A673 (cell line): ENCODE measurements around the gene PRPF6. TPM values are rescaled to one million over a fixed set of nuclear protein-coding genes. Genes with fewer than 3 reads are reported as not detected.
"Not testable (repeated sequence)": the region's sequence is repeated elsewhere in the genome, so short reads cannot be mapped to it uniquely, and the experiment has no call there.

Experiments
- BruUV-seq: library from RNA; stranded (reverse); fragments of 400-500 nt; replicated peaks from 2 replicates; lab custom pipeline; 2021; lab: Mats Ljungman, UMichigan
- CTCF ChIA-PET: fragments of 300-600 bp; sonication (Branson Sonifier 250); formaldehyde crosslinking; loops from one replicate; lab custom pipeline; 2022; ENCODE audit warnings: antibody characterized with exemption; lab: Charles Lee
- POLR2A ChIA-PET: fragments of 300-600 bp; sonication (Branson Sonifier 250); formaldehyde crosslinking; loops from one replicate; lab custom pipeline; 2022; ENCODE audit warnings: antibody characterized with exemption; ENCODE audit not compliant: low non-redundant PET; lab: Charles Lee
- DNase-seq: peaks from one replicate; pipeline ENCODE4 v3.0.0-alpha.2; 2015; ENCODE audit warnings: low spot score
- H3K27ac ChIP-seq: fragments of 200-600 bp; sonication (generic); 2 replicates; pipeline ENCODE4 v1.5.1; 2016; ENCODE audit warnings: mixed run types, low read depth, mild to moderate bottlenecking, mixed read lengths, antibody characterized with exemption, low read length; ENCODE audit not compliant: poor library complexity, severe bottlenecking
- H3K27me3 ChIP-seq: fragments of 200-600 bp; sonication (generic); replicated peaks from 2 replicates; pipeline ENCODE4 v1.6.1; 2017; ENCODE audit warnings: mixed run types, low read depth, mild to moderate bottlenecking, mixed read lengths, antibody characterized with exemption, low read length; ENCODE audit not compliant: insufficient read depth, poor library complexity
- H3K36me3 ChIP-seq: fragments of 200-600 bp; sonication (generic); 2 replicates; pipeline ENCODE4 v1.6.1; 2016; ENCODE audit warnings: mixed run types, mild to moderate bottlenecking, mixed read lengths, antibody characterized with exemption, low read length; ENCODE audit not compliant: insufficient read depth, poor library complexity, severe bottlenecking
- H3K4me1 ChIP-seq: fragments of 200-600 bp; sonication (generic); 2 replicates; pipeline ENCODE4 v1.6.1; 2017; ENCODE audit warnings: mixed run types, mild to moderate bottlenecking, mixed read lengths, antibody characterized with exemption, low read length; ENCODE audit not compliant: insufficient read depth, poor library complexity, severe bottlenecking
- H3K4me3 ChIP-seq: fragments of 200-600 bp; sonication (generic); 2 replicates; pipeline ENCODE4 v1.5.1; 2016; ENCODE audit warnings: low read depth, mixed run types, mild to moderate bottlenecking, mixed read lengths, low read length; ENCODE audit not compliant: poor library complexity, severe bottlenecking
- H3K9me3 ChIP-seq: fragments of 200-600 bp; sonication (generic); 2 replicates; pipeline ENCODE4 v1.6.1; 2016; ENCODE audit warnings: mixed run types, low read depth, mild to moderate bottlenecking, mixed read lengths, antibody characterized with exemption, low read length; ENCODE audit not compliant: poor library complexity, severe bottlenecking
- EZH2 ChIP-seq: fragments of 200-600 bp; sonication (generic); IDR thresholded peaks from 2 replicates; pipeline ENCODE4 v1.6.1; 2017; ENCODE audit warnings: borderline replicate concordance, low read depth, mild to moderate bottlenecking, mixed read lengths, antibody characterized with exemption, low read length; ENCODE audit not compliant: poor library complexity, severe bottlenecking
- intact Hi-C: fragments of 100-400 bp; cut with micrococcal nuclease; formaldehyde crosslinking; loops from one replicate; pipeline ENCODE4 v1.10.0; 2022; ENCODE audit not compliant: unreplicated experiment
- total RNA-seq: library from RNA; stranded (reverse); gene quantifications from 2 replicates; pipeline ENCODE4 v1.2.3, GENCODE V29; 2021
- TF ChIP-seq, protein P1 (sequence below): fragments of 300-800, 200-600 bp; sonication (generic); conservative IDR thresholded peaks from 2 replicates; pipeline ENCODE4 v1.5.1; 2017; ENCODE audit warnings: low read depth, mild to moderate bottlenecking, antibody characterized with exemption, low read length, moderate library complexity, mixed read lengths

PRPF6 gene
- total RNA-seq, 1 experiment from 2014 or later, result 86.3 TPM

DNA sequence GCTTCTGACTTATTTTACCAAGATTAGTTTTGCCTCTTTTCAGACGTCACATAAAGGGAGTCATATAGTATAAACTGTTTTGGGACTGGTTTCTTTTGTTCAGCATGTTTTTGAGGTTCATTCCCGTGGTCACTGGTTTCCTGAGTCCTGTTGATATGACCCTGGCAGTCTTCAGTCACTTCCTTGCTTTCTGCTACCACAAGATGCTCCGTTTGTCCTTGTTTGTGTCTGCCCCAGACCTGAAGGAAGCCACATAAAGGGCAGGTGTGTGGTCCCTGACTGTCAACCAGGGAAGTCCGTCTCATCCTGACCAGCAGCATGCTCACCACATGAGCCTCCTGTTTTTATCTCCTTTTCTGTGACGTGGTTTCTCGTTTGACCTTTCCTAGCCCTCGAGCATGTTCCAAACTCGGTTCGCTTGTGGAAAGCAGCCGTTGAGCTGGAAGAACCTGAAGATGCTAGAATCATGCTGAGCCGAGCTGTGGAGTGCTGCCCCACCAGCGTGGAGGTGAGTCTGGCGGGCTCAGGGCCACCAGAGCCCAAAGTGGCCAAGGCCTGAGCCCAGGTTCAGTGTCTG lies 29.0 kb downstream of the PRPF6 start:
- no TSS peak for BruUV-seq
- Histone ChIP-seq H3K9me3 (no peaks in the 10 kb centered on the region), H3K27ac (no peak overlapping the region), H3K27me3 (no peaks in the 10 kb centered on the region), H3K36me3 (peaks cover 47% of the 10 kb centered on the region), H3K4me3 (no peak overlapping the region), H3K4me1 (no peaks in the 10 kb centered on the region)
- TF ChIP-seq EZH2, result no peak
- TF ChIP-seq, protein P1, sequence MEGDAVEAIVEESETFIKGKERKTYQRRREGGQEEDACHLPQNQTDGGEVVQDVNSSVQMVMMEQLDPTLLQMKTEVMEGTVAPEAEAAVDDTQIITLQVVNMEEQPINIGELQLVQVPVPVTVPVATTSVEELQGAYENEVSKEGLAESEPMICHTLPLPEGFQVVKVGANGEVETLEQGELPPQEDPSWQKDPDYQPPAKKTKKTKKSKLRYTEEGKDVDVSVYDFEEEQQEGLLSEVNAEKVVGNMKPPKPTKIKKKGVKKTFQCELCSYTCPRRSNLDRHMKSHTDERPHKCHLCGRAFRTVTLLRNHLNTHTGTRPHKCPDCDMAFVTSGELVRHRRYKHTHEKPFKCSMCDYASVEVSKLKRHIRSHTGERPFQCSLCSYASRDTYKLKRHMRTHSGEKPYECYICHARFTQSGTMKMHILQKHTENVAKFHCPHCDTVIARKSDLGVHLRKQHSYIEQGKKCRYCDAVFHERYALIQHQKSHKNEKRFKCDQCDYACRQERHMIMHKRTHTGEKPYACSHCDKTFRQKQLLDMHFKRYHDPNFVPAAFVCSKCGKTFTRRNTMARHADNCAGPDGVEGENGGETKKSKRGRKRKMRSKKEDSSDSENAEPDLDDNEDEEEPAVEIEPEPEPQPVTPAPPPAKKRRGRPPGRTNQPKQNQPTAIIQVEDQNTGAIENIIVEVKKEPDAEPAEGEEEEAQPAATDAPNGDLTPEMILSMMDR, result no peak
- intact Hi-C loops, result no loop called here
- ChIA-PET POLR2A (no interaction called here), CTCF (no interaction called here)
- no peak for DNase-seq

DNA sequence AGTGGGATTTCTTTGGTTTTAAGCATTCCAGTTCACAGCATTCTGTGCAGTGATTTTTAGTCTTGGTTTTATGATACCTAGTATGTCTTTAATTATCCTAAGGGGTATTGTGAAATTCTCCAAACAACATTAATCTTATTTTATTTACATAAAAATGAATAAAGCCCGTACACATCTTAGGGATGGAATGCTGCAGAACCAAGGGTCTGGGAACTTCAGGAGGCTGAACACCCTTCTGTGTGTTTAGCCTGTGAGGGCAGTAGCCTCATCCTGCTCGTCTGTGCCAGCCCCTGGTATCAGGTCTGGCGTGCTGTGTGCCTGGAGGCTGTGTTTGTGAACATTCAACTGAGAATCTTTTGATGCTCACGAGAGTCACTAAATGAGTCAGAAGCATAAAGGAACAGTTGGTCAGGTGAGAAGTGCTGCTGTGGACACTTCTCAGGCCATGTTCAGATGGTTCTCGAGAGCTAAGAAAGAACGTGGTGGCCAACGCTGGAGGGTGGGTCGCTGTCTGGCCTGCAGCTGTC lies 29.8 kb downstream of the PRPF6 start:
- H3K27me3 ChIP-seq, result no peaks in the 10 kb centered on the region
- intact Hi-C loops, result no loop called here
- no peaks in the 10 kb centered on the region for H3K9me3 ChIP-seq
- no TSS peak for BruUV-seq
- peaks cover 42% of the 10 kb centered on the region for H3K36me3 ChIP-seq
- DNase-seq, result no peak
- POLR2A ChIA-PET, result no interaction called here
- no peaks in the 10 kb centered on the region for H3K4me1 ChIP-seq
- H3K27ac ChIP-seq, result no peak overlapping the region
- TF ChIP-seq EZH2, result no peak
- TF ChIP-seq, protein P1, result no peak
- no peak overlapping the region for H3K4me3 ChIP-seq
- CTCF ChIA-PET, result no interaction called here

DNA sequence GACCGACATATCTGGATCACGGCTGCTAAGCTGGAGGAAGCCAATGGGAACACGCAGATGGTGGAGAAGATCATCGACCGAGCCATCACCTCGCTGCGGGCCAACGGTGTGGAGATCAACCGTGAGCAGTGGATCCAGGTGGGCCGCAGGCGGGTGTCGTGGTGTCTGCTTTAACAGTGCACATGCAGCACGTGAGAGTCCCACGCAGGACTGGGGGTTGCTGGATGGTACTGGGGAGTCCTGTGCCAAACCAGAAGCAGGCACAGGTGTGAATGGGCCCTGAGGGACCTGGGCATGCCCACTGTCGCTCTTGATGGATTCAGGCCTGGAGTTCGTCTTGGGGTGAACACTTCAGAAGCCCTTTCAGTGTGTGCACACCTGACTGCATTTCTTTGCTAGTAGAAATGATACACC lies 30.4 kb downstream of the PRPF6 start:
- H3K27ac ChIP-seq, result no peak overlapping the region
- no peaks in the 10 kb centered on the region for H3K27me3 ChIP-seq
- intact Hi-C loops, result no loop called here
- CTCF ChIA-PET, result no interaction called here
- TF ChIP-seq, protein P1, result no peak
- no peak for TF ChIP-seq EZH2
- H3K4me1 ChIP-seq, result no peaks in the 10 kb centered on the region
- H3K36me3 ChIP-seq, result peaks cover 44% of the 10 kb centered on the region
- no peaks in the 10 kb centered on the region for H3K9me3 ChIP-seq
- POLR2A ChIA-PET, result no interaction called here
- DNase-seq, result no peak
- no TSS peak for BruUV-seq
- H3K4me3 ChIP-seq, result no peak overlapping the region

DNA sequence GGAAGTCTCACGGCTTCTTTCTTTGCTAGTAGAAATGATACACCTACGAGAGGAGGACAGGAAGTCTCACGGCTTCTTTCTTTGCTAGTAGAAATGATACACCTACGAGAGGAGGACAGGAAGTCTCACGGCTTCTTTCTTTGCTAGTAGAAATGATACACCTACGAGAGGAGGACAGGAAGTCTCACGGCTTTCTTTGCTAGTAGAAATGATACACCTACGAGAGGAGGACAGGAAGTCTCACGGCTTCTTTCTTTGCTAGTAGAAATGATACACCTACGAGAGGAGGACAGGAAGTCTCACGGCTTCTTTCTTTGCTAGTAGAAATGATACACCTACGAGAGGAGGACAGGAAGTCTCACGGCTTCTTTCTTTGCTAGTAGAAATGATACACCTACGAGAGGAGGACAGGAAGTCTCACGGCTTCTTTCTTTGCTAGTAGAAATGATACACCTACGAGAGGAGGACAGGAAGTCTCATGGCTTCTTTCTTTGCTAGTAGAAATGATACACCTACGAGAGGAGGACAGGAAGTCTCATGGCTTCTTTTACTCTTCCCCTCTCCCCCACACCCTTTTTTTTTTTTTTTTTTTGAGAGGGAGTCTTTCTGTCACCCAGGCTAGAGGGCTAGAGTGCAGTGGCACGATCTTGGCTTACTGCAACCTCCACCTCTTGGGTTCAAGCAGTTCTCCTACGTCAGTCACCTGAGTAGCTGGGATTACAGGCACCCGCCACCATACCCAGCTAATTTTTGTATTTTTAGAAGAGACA lies 31.6 kb downstream of the PRPF6 start:
- H3K27me3 ChIP-seq, H3K4me1 ChIP-seq, intact Hi-C loops, H3K4me3 ChIP-seq, H3K9me3 ChIP-seq, POLR2A ChIA-PET, H3K27ac ChIP-seq, BruUV-seq, CTCF ChIA-PET, DNase-seq: not testable (repeated sequence)
- H3K36me3 ChIP-seq, result peaks cover 50% of the 10 kb centered on the region
